Keratinocyte (primary cell): ENCODE measurements around the gene ATRAID. TPM values are rescaled to one million over a fixed set of nuclear protein-coding genes. Genes with fewer than 3 reads are reported as not detected.

Experiments
- DNase-seq: peaks from one replicate; pipeline ENCODE4 v3.0.0-alpha.2; 2011; ENCODE audit warnings: low read depth, missing footprints, low spot score
- FAIRE-seq: peaks from 2 replicates; lab custom pipeline; 2011; peaks lifted over from hg19 to GRCh38; lab: Jason Lieb, UNC
- H2AFZ ChIP-seq: 2 replicates; pipeline ENCODE4 v1.6.0; 2012; ENCODE audit warnings: low read length, control low read depth, inconsistent platforms; ENCODE audit not compliant: control insufficient read depth
- H3K27ac ChIP-seq: 2 replicates; pipeline ENCODE4 v1.5.1; 2011; ENCODE audit warnings: low read length; ENCODE audit not compliant: control insufficient read depth, insufficient read depth
- H3K27me3 ChIP-seq: 3 replicates; pipeline ENCODE4 v1.6.0; 2011; ENCODE audit warnings: low read length; ENCODE audit not compliant: control insufficient read depth, insufficient read depth; ENCODE audit errors: extremely low read depth
- H3K36me3 ChIP-seq, 2 experiments: 2 replicates in 1 of 2; 3 replicates in 1 of 2; pipeline ENCODE4 v1.5.1; 2011; ENCODE audit warnings: low read length in 2 of 2, mild to moderate bottlenecking in 1 of 2; ENCODE audit not compliant: control insufficient read depth in 2 of 2, insufficient read depth in 2 of 2; ENCODE audit errors: extremely low read depth in 1 of 2
- H3K4me1 ChIP-seq: 3 replicates; pipeline ENCODE4 v1.5.1; 2011; ENCODE audit warnings: low read length; ENCODE audit not compliant: control insufficient read depth, insufficient read depth; ENCODE audit errors: extremely low read depth
- H3K4me2 ChIP-seq: 3 replicates; pipeline ENCODE4 v1.6.0; 2011; ENCODE audit warnings: low read depth, low read length; ENCODE audit not compliant: control insufficient read depth, insufficient read depth; ENCODE audit errors: extremely low read depth
- H3K4me3 ChIP-seq, 3 experiments: fragments of 200-600 bp in 1 of 3; sonication (generic) in 1 of 3; 2 replicates in 2 of 3; 3 replicates in 1 of 3; pipeline ENCODE4 v1.5.1; 2011 to 2016; ENCODE audit warnings: low read length in 3 of 3, mild to moderate bottlenecking in 3 of 3, control low read depth in 2 of 3, inconsistent platforms in 1 of 3, low read depth in 1 of 3, mixed read lengths in 1 of 3, mixed run types in 1 of 3, moderate library complexity in 1 of 3; ENCODE audit not compliant: control insufficient read depth in 2 of 3, insufficient read depth in 2 of 3; ENCODE audit errors: extremely low read depth in 1 of 3
- H3K79me2 ChIP-seq: 2 replicates; pipeline ENCODE4 v1.6.0; 2012; ENCODE audit warnings: low read length; ENCODE audit not compliant: control insufficient read depth, insufficient read depth
- H3K9ac ChIP-seq: 3 replicates; pipeline ENCODE4 v1.6.0; 2011; ENCODE audit warnings: low read length; ENCODE audit not compliant: control insufficient read depth, insufficient read depth; ENCODE audit errors: extremely low read depth
- H3K9me1 ChIP-seq: 3 replicates; pipeline ENCODE4 v1.6.0; 2011; ENCODE audit warnings: low read length; ENCODE audit not compliant: control insufficient read depth, insufficient read depth; ENCODE audit errors: extremely low read depth
- H3K9me3 ChIP-seq: 2 replicates; pipeline ENCODE4 v1.5.1; 2012; ENCODE audit warnings: low read depth, low read length; ENCODE audit not compliant: control insufficient read depth
- H4K20me1 ChIP-seq: 3 replicates; pipeline ENCODE4 v1.6.0; 2011; ENCODE audit warnings: low read length; ENCODE audit not compliant: control insufficient read depth, insufficient read depth; ENCODE audit errors: extremely low read depth
- CTCF ChIP-seq, 3 experiments: IDR thresholded peaks in 1 of 3; conservative IDR thresholded peaks in 1 of 3; optimal IDR thresholded peaks in 1 of 3; 2 replicates in 2 of 3; 3 replicates in 1 of 3; pipeline versions ENCODE3 to v1.5.1; 2011; ENCODE audit warnings: low read length in 3 of 3, mild to moderate bottlenecking in 3 of 3, moderate library complexity in 2 of 3, control low read depth in 1 of 3, inconsistent platforms in 1 of 3; ENCODE audit not compliant: insufficient read depth in 2 of 3; ENCODE audit errors: extremely low read depth in 1 of 3
- EZH2 ChIP-seq: IDR thresholded peaks from one replicate; pipeline ENCODE4 v1.6.1; 2012; ENCODE audit warnings: inconsistent platforms, mild to moderate bottlenecking, low read length, moderate library complexity
- dilution Hi-C: fragments of 300-500 bp; cut with MboI; formaldehyde crosslinking; loops from one replicate; pipeline ENCODE4 v1.7.0; 2020; ENCODE audit warnings: low sequenced_read_pairs; ENCODE audit not compliant: extremely low pct_ligation_motif_present
- polyA plus RNA-seq, 5 experiments: library from polyadenylated mRNA; depleted of rRNA in 3 of 5; stranded (reverse) in 3 of 5; stranded (forward) in 1 of 5; unstranded in 1 of 5; fragments of >200 nt; gene quantifications; 1 replicate in 1 of 5; 2 replicates in 3 of 5; 3 replicates in 1 of 5; pipeline versions ENCODE4 v1.2.1 to v1.2.3, GENCODE V29; 2011 to 2012; ENCODE audit warnings: missing spikeins in 2 of 5, low read depth in 1 of 5, low replicate concordance in 1 of 5

The ATRAID gene
- polyA plus RNA-seq, 1 donor (not counting 4 experiments of a cell fraction or from before 2014, with no cell fraction given): 154 TPM

GRCh38 chr2:27245626-27246025 is 33.8 kb downstream of the ATRAID start:
- Histone ChIP-seq H3K9me1 (no peaks in the 10 kb centered on the region), H3K9ac (no peak overlapping the region), H3K79me2 (no peaks in the 10 kb centered on the region), H3K4me3 (no peak overlapping the region), H4K20me1 (no peaks in the 10 kb centered on the region), H3K9me3 (no peaks in the 10 kb centered on the region), H3K27ac (no peak overlapping the region), H3K36me3 (peaks cover 25 to 39% of the 10 kb centered on the region in 2 experiments), H3K27me3 (peaks cover 3% of the 10 kb centered on the region), H3K4me1 (no peaks in the 10 kb centered on the region), H2AFZ (no peak overlapping the region), H3K4me2 (no peak overlapping the region)
- TF ChIP-seq CTCF (optimal IDR thresholded peaks at IDR 0.05 in 1 of 3, IDR thresholded peaks at IDR 0.05 in 1 of 3, conservative IDR thresholded peaks at IDR 0.05 in 1 of 3; ENCODE audit: extremely low read depth in 1 of 3, insufficient read depth in 2 of 3, low read length in 3 of 3): no peak
- TF ChIP-seq EZH2: no peak
- DNase-seq: no peak
- dilution Hi-C loops: no loop called here
- no peak for FAIRE-seq

DNA sequence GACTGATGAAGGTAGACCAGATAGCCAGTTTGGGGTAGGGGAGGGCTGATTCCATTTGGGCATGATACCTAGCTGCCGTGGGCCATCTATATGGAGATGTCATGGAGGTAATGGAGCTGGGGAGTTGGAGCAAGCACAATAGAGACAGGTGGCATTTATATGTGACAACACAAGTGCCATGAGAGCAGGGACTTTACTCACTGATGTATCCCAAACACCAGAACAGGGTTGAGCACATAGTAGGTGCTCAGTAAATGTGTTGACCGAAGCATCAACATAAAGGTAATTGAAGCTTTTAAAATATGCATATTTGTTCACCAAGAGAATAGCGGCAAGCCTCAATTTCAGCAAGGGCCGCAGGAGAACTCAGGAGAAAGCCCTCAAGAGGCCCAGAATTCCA is 36.1 kb downstream of the ATRAID start:
- Histone ChIP-seq H3K27me3 (peaks cover 14% of the 10 kb centered on the region), H3K9ac (no peak overlapping the region), H4K20me1 (no peaks in the 10 kb centered on the region), H3K79me2 (no peaks in the 10 kb centered on the region), H3K4me2 (no peak overlapping the region), H3K36me3 (peaks cover 8 to 17% of the 10 kb centered on the region in 2 experiments), H3K4me1 (no peaks in the 10 kb centered on the region), H3K4me3 (no peak overlapping the region), H3K9me1 (no peaks in the 10 kb centered on the region), H3K27ac (no peak overlapping the region), H3K9me3 (no peaks in the 10 kb centered on the region), H2AFZ (no peak overlapping the region)
- dilution Hi-C loops: no loop called here
- FAIRE-seq (no peak), DNase-seq (no peak)
- TF ChIP-seq EZH2 (no peak), CTCF (optimal IDR thresholded peaks at IDR 0.05 in 1 of 3, IDR thresholded peaks at IDR 0.05 in 1 of 3, conservative IDR thresholded peaks at IDR 0.05 in 1 of 3; ENCODE audit: extremely low read depth in 1 of 3, insufficient read depth in 2 of 3, low read length in 3 of 3) (no peak)
